Endothelial cell of umbilical vein (primary cell): ENCODE results near the gene ANKH. TPM values are rescaled to one million over a fixed set of nuclear protein-coding genes. Genes with fewer than 3 reads are reported as not detected.

Experiments
- BruUV-seq: library from RNA; stranded (reverse); fragments of 400-500 nt; replicated peaks from 2 replicates; lab custom pipeline; 2021; lab: Mats Ljungman, UMichigan
- CTCF ChIA-PET: fragments of 300-600, 350-600 bp; sonication (Branson Sonifier 250); formaldehyde crosslinking; loops from one replicate; lab custom pipeline; 2021; ENCODE audit warnings: antibody characterized with exemption, inconsistent platforms; lab: Charles Lee
- POLR2A ChIA-PET: fragments of 300-600, 350-600 bp; sonication (Branson Sonifier 250); formaldehyde crosslinking; loops from one replicate; lab custom pipeline; 2021; ENCODE audit warnings: antibody characterized with exemption, inconsistent platforms; lab: Charles Lee
- DNase-seq: peaks from one replicate; pipeline ENCODE4 v3.0.0-alpha.2; 2011; ENCODE audit warnings: low read depth, low spot score
- FAIRE-seq: peaks from 2 replicates; lab custom pipeline; 2011; peaks lifted over from hg19 to GRCh38; lab: Jason Lieb, UNC
- H2AFZ ChIP-seq: 2 replicates; pipeline ENCODE4 v1.6.0; 2012; ENCODE audit warnings: low read depth, low read length, control low read depth, inconsistent platforms
- H3K27ac ChIP-seq: 2 replicates; pipeline ENCODE4 v1.5.1; 2011; ENCODE audit warnings: low read depth, mild to moderate bottlenecking, control low read depth, low read length, moderate library complexity; ENCODE audit not compliant: insufficient read depth
- H3K27me3 ChIP-seq, 2 experiments: 2 replicates each; pipeline versions ENCODE4 v1.6.0 to v1.6.1; 2011; ENCODE audit warnings: low read length in 2 of 2, mixed read lengths in 1 of 2; ENCODE audit not compliant: control insufficient read depth in 2 of 2, insufficient read depth in 2 of 2
- H3K36me3 ChIP-seq, 2 experiments: 2 replicates in 1 of 2; 3 replicates in 1 of 2; pipeline ENCODE4 v1.5.1; 2011; ENCODE audit warnings: low read length in 2 of 2, mild to moderate bottlenecking in 1 of 2, moderate library complexity in 1 of 2; ENCODE audit not compliant: control insufficient read depth in 2 of 2, insufficient read depth in 2 of 2; ENCODE audit errors: extremely low read depth in 1 of 2
- H3K4me1 ChIP-seq: 3 replicates; pipeline ENCODE4 v1.5.1; 2011; ENCODE audit warnings: mild to moderate bottlenecking, low read length; ENCODE audit not compliant: control insufficient read depth, insufficient read depth; ENCODE audit errors: extremely low read depth
- H3K4me2 ChIP-seq: 2 replicates; pipeline ENCODE4 v1.6.1; 2011; ENCODE audit warnings: low read length, control low read depth, mixed read lengths; ENCODE audit not compliant: insufficient read depth
- H3K4me3 ChIP-seq, 3 experiments: fragments of 200-600 bp in 1 of 3; sonication (generic), shearing (Covaris generic) in 1 of 3; replicated peaks in 1 of 3; 2 replicates each; pipeline ENCODE4 v1.5.1; 2011 to 2016; ENCODE audit warnings: control low read depth in 3 of 3, low read length in 3 of 3, mild to moderate bottlenecking in 2 of 3, inconsistent platforms in 1 of 3, low read depth in 1 of 3, moderate library complexity in 1 of 3; ENCODE audit not compliant: insufficient read depth in 1 of 3
- H3K79me2 ChIP-seq: 2 replicates; pipeline ENCODE4 v1.6.0; 2012; ENCODE audit warnings: low read length, inconsistent platforms; ENCODE audit not compliant: control insufficient read depth, insufficient read depth
- H3K9ac ChIP-seq: replicated peaks from 2 replicates; pipeline ENCODE3; 2011; ENCODE audit warnings: low read length, control low read depth; ENCODE audit not compliant: insufficient read depth; ENCODE audit errors: extremely low read depth
- H3K9me1 ChIP-seq: replicated peaks from 3 replicates; pipeline ENCODE4 v1.6.0; 2011; ENCODE audit warnings: mild to moderate bottlenecking, low read length; ENCODE audit not compliant: control insufficient read depth, insufficient read depth; ENCODE audit errors: extremely low read depth
- H3K9me3 ChIP-seq: replicated peaks from 2 replicates; pipeline ENCODE4 v1.5.1; 2012; ENCODE audit warnings: low read length, inconsistent platforms; ENCODE audit not compliant: control insufficient read depth, insufficient read depth
- H4K20me1 ChIP-seq: replicated peaks from 2 replicates; pipeline ENCODE3; 2011; ENCODE audit warnings: mild to moderate bottlenecking, low read length; ENCODE audit not compliant: control insufficient read depth, insufficient read depth; ENCODE audit errors: extremely low read depth
- CTCF ChIP-seq, 2 donors: IDR thresholded peaks; 1 replicate in 1 of 2; 2 replicates in 1 of 2; pipeline ENCODE4 v1.5.1; 2011; ENCODE audit warnings: low read length in 2 of 2, mild to moderate bottlenecking in 2 of 2, moderate library complexity in 2 of 2, control low read depth in 1 of 2, inconsistent platforms in 1 of 2, low read depth in 1 of 2; ENCODE audit not compliant: insufficient read depth in 1 of 2; ENCODE audit errors: extremely low read depth in 1 of 2
- EZH2 ChIP-seq: IDR thresholded peaks from 2 replicates; pipeline ENCODE4 v1.6.1; 2012; ENCODE audit warnings: borderline replicate concordance, low read depth, mild to moderate bottlenecking, moderate library complexity, low read length, inconsistent platforms; ENCODE audit not compliant: severe bottlenecking
- FOS ChIP-seq: IDR thresholded peaks from 2 replicates; pipeline ENCODE4 v1.6.1; 2011; ENCODE audit warnings: mild to moderate bottlenecking, low read length, moderate library complexity, borderline replicate concordance; ENCODE audit not compliant: insufficient read depth
- GATA2 ChIP-seq: IDR thresholded peaks from 2 replicates; pipeline ENCODE4 v1.7.0; 2011; ENCODE audit warnings: low read depth, mild to moderate bottlenecking, moderate library complexity, mixed read lengths, low read length; ENCODE audit not compliant: insufficient read length, insufficient read depth
- JUN ChIP-seq: IDR thresholded peaks from 2 replicates; pipeline ENCODE4 v1.6.1; 2011; ENCODE audit warnings: borderline replicate concordance, low read depth; ENCODE audit not compliant: insufficient read length, insufficient read depth
- MAX ChIP-seq: IDR thresholded peaks from 2 replicates; pipeline ENCODE4 v1.6.1; 2011; ENCODE audit not compliant: insufficient read depth, insufficient read length
- MYC ChIP-seq: IDR thresholded peaks from one replicate; pipeline ENCODE4 v1.6.1; 2011; ENCODE audit warnings: mild to moderate bottlenecking, low read depth, low read length
- POLR2A ChIP-seq: IDR thresholded peaks from 2 replicates; pipeline ENCODE4 v1.6.1; 2012; ENCODE audit warnings: low read depth, mild to moderate bottlenecking, control low read depth, low read length
- POLR2AphosphoS5 ChIP-seq: IDR thresholded peaks from 2 replicates; pipeline ENCODE4 v1.6.1; 2012; ENCODE audit warnings: low read depth, mild to moderate bottlenecking, control low read depth, low read length, moderate library complexity; ENCODE audit not compliant: insufficient read depth
- dilution Hi-C: fragments of 300-500 bp; cut with MboI; formaldehyde crosslinking; loops from one replicate; pipeline ENCODE4 v1.15.0; 2019; ENCODE audit warnings: low sequenced_read_pairs; ENCODE audit not compliant: extremely low pct_ligation_motif_present
- intact Hi-C: fragments of 100-400 bp; cut with micrococcal nuclease; formaldehyde crosslinking; loops from one replicate; pipeline ENCODE4 v1.10.0; 2022
- polyA plus RNA-seq, 4 experiments: library from polyadenylated mRNA; depleted of rRNA in 3 of 4; stranded (reverse) in 3 of 4; unstranded in 1 of 4; fragments of >200 nt; gene quantifications; 2 replicates each; pipeline versions ENCODE4 v1.2.1 to v1.2.3, GENCODE V29; 2011 to 2012; ENCODE audit warnings: missing spikeins in 1 of 4
- total RNA-seq: library from RNA; stranded (reverse); gene quantifications from 2 replicates; pipeline ENCODE4 v1.2.3, GENCODE V29; 2021

The ANKH gene
- total and polyA plus RNA-seq, 2 donors (not counting 3 experiments of a cell fraction or from before 2014, with no cell fraction given): 12.7 to 31.4 TPM

GRCh38 chr5:14695152-14695551 is 176.4 kb downstream of the ANKH start:
- no peaks in the 10 kb centered on the region for H3K9me1 ChIP-seq
- intact Hi-C loops: no loop called here
- no peaks in the 10 kb centered on the region for H3K9me3 ChIP-seq
- TF ChIP-seq MAX: no peak
- no peak for TF ChIP-seq POLR2AphosphoS5
- TF ChIP-seq GATA2: no peak
- no peak for TF ChIP-seq POLR2A
- TF ChIP-seq FOS: no peak
- TF ChIP-seq MYC: no peak
- no peak for TF ChIP-seq JUN
- DNase-seq (no peak), FAIRE-seq (no peak)
- H3K4me1 ChIP-seq: no peaks in the 10 kb centered on the region
- no peaks in the 10 kb centered on the region for H4K20me1 ChIP-seq
- POLR2A ChIA-PET: no interaction called here
- peaks cover 19 to 20% of the 10 kb centered on the region in 2 experiments for H3K36me3 ChIP-seq
- no peaks in the 10 kb centered on the region for H3K27me3 ChIP-seq
- H3K9ac ChIP-seq: no peak overlapping the region
- H2AFZ ChIP-seq: no peak overlapping the region
- CTCF ChIA-PET: interaction anchor here (1.0 to 3.1 kb wide), 2 partner anchors 10 to 308 kb away, joined by 4 to 22 read pairs; no protein-coding TSS in a partner anchor
- H3K4me2 ChIP-seq: no peak overlapping the region
- H3K27ac ChIP-seq: no peak overlapping the region
- no peak overlapping the region for H3K4me3 ChIP-seq
- no TSS peak for BruUV-seq
- H3K79me2 ChIP-seq: no peaks in the 10 kb centered on the region
- dilution Hi-C loops: no loop called here

- H3K27ac ChIP-seq: no peak overlapping the region
- CTCF ChIA-PET: interaction anchor here (3.1 kb wide), 1 partner anchor 8 kb away, joined by 22 read pairs; no protein-coding TSS in a partner anchor
- H3K9me3 ChIP-seq: no peaks in the 10 kb centered on the region
- no TSS peak for BruUV-seq
- TF ChIP-seq MAX (no peak), CTCF (IDR thresholded peaks at IDR 0.05; ENCODE audit: extremely low read depth in 1 of 2, insufficient read depth in 1 of 2, low read depth in 1 of 2, low read length in 2 of 2) (no peak), FOS (no peak), POLR2A (no peak), GATA2 (no peak), EZH2 (no peak), JUN (no peak)
- H2AFZ ChIP-seq: no peak overlapping the region
- H3K9me1 ChIP-seq: no peaks in the 10 kb centered on the region
- H3K9ac ChIP-seq: no peak overlapping the region
- intact Hi-C loops (no loop called here), dilution Hi-C loops (no loop called here)
- no peaks in the 10 kb centered on the region for H4K20me1 ChIP-seq
- H3K4me2 ChIP-seq: no peak overlapping the region
- DNase-seq: no peak
- H3K79me2 ChIP-seq: no peaks in the 10 kb centered on the region
- H3K27me3 ChIP-seq: no peaks in the 10 kb centered on the region
- POLR2A ChIA-PET: no interaction called here
- FAIRE-seq: no peak
- peaks cover 20 to 25% of the 10 kb centered on the region in 2 experiments for H3K36me3 ChIP-seq
- H3K4me3 ChIP-seq: no peak overlapping the region
- no peaks in the 10 kb centered on the region for H3K4me1 ChIP-seq
Measured at GRCh38 chr5:14693070-14693469, 178.5 kb downstream of the ANKH start.
